ENCODE results near the gene BMP5.

Gene BMP5

GRCh38 chr6:55874316-55874715 lies 1.1 kb downstream of the BMP5 start:
- DNase-seq = no peak
- H3K27ac ChIP-seq (ENCODE audit: insufficient read depth, low read length, poor library complexity, severe bottlenecking) = no peak overlapping the region
- no peak overlapping the region for H3K4me3 ChIP-seq (ENCODE audit: insufficient read depth, low read depth, low read length, poor library complexity, severe bottlenecking)
- no peaks in the 10 kb centered on the region for H3K27me3 ChIP-seq (replicated peaks; ENCODE audit: control insufficient read depth, insufficient read depth, low read length, poor library complexity, severe bottlenecking)
- H3K4me1 ChIP-seq (ENCODE audit: control insufficient read depth, insufficient read depth, low read length, poor library complexity, severe bottlenecking) = no peaks in the 10 kb centered on the region
- H3K9me3 ChIP-seq (ENCODE audit: control insufficient read depth, low read length) = no peaks in the 10 kb centered on the region
- no peaks in the 10 kb centered on the region for H3K36me3 ChIP-seq (ENCODE audit: control insufficient read depth, insufficient read depth, low read length)

GRCh38 chr6:55872866-55873265 lies 2.5 kb downstream of the BMP5 start:
- Histone ChIP-seq H3K36me3 (ENCODE audit: control insufficient read depth, insufficient read depth, low read length) (no peaks in the 10 kb centered on the region), H3K9me3 (ENCODE audit: control insufficient read depth, low read length) (no peaks in the 10 kb centered on the region), H3K27ac (ENCODE audit: insufficient read depth, low read length, poor library complexity, severe bottlenecking) (no peak overlapping the region), H3K27me3 (replicated peaks; ENCODE audit: control insufficient read depth, insufficient read depth, low read length, poor library complexity, severe bottlenecking) (no peaks in the 10 kb centered on the region), H3K4me3 (ENCODE audit: insufficient read depth, low read depth, low read length, poor library complexity, severe bottlenecking) (no peak overlapping the region), H3K4me1 (ENCODE audit: control insufficient read depth, insufficient read depth, low read length, poor library complexity, severe bottlenecking) (no peaks in the 10 kb centered on the region)
- DNase-seq = no peak

- no peak for DNase-seq
Observed at GRCh38 chr6:55870181-55870813, 5.1 kb downstream of the BMP5 start.

GRCh38 chr6:55869674-55870073 lies 5.7 kb downstream of the BMP5 start:
- H3K4me3 ChIP-seq (ENCODE audit: insufficient read depth, low read depth, low read length, poor library complexity, severe bottlenecking) = no peak overlapping the region
- H3K27me3 ChIP-seq (replicated peaks; ENCODE audit: control insufficient read depth, insufficient read depth, low read length, poor library complexity, severe bottlenecking) = no peaks in the 10 kb centered on the region
- no peaks in the 10 kb centered on the region for H3K4me1 ChIP-seq (ENCODE audit: control insufficient read depth, insufficient read depth, low read length, poor library complexity, severe bottlenecking)
- DNase-seq = no peak
- no peak overlapping the region for H3K27ac ChIP-seq (ENCODE audit: insufficient read depth, low read length, poor library complexity, severe bottlenecking)
- no peaks in the 10 kb centered on the region for H3K9me3 ChIP-seq (ENCODE audit: control insufficient read depth, low read length)
- H3K36me3 ChIP-seq (ENCODE audit: control insufficient read depth, insufficient read depth, low read length) = no peaks in the 10 kb centered on the region

More at GRCh38 chr6:55870181-55870813, 5.1 kb downstream of the BMP5 start:
- Histone ChIP-seq H3K4me3 (ENCODE audit: insufficient read depth, low read depth, low read length, poor library complexity, severe bottlenecking) (no peak overlapping the region), H3K4me1 (ENCODE audit: control insufficient read depth, insufficient read depth, low read length, poor library complexity, severe bottlenecking) (no peaks in the 10 kb centered on the region), H3K36me3 (ENCODE audit: control insufficient read depth, insufficient read depth, low read length) (no peaks in the 10 kb centered on the region), H3K9me3 (ENCODE audit: control insufficient read depth, low read length) (no peaks in the 10 kb centered on the region), H3K27ac (ENCODE audit: insufficient read depth, low read length, poor library complexity, severe bottlenecking) (no peak overlapping the region), H3K27me3 (replicated peaks; ENCODE audit: control insufficient read depth, insufficient read depth, low read length, poor library complexity, severe bottlenecking) (no peaks in the 10 kb centered on the region)

- Histone ChIP-seq H3K27ac (ENCODE audit: insufficient read depth, low read length, poor library complexity, severe bottlenecking) (no peak overlapping the region), H3K4me3 (ENCODE audit: insufficient read depth, low read depth, low read length, poor library complexity, severe bottlenecking) (no peak overlapping the region), H3K36me3 (ENCODE audit: control insufficient read depth, insufficient read depth, low read length) (no peaks in the 10 kb centered on the region), H3K4me1 (ENCODE audit: control insufficient read depth, insufficient read depth, low read length, poor library complexity, severe bottlenecking) (no peaks in the 10 kb centered on the region), H3K9me3 (ENCODE audit: control insufficient read depth, low read length) (no peaks in the 10 kb centered on the region), H3K27me3 (replicated peaks; ENCODE audit: control insufficient read depth, insufficient read depth, low read length, poor library complexity, severe bottlenecking) (no peaks in the 10 kb centered on the region)
- DNase-seq = no peak
Observed at GRCh38 chr6:55868771-55869479, 6.5 kb downstream of the BMP5 start.

GRCh38 chr6:55868176-55868575 lies 7.2 kb downstream of the BMP5 start:
- no peak overlapping the region for H3K27ac ChIP-seq (ENCODE audit: insufficient read depth, low read length, poor library complexity, severe bottlenecking)
- DNase-seq = no peak
- no peaks in the 10 kb centered on the region for H3K27me3 ChIP-seq (replicated peaks; ENCODE audit: control insufficient read depth, insufficient read depth, low read length, poor library complexity, severe bottlenecking)
- no peak overlapping the region for H3K4me3 ChIP-seq (ENCODE audit: insufficient read depth, low read depth, low read length, poor library complexity, severe bottlenecking)
- no peaks in the 10 kb centered on the region for H3K4me1 ChIP-seq (ENCODE audit: control insufficient read depth, insufficient read depth, low read length, poor library complexity, severe bottlenecking)
- no peaks in the 10 kb centered on the region for H3K36me3 ChIP-seq (ENCODE audit: control insufficient read depth, insufficient read depth, low read length)
- H3K9me3 ChIP-seq (ENCODE audit: control insufficient read depth, low read length) = no peaks in the 10 kb centered on the region

- Histone ChIP-seq H3K36me3 (ENCODE audit: control insufficient read depth, insufficient read depth, low read length) (no peaks in the 10 kb centered on the region), H3K9me3 (ENCODE audit: control insufficient read depth, low read length) (no peaks in the 10 kb centered on the region), H3K4me1 (ENCODE audit: control insufficient read depth, insufficient read depth, low read length, poor library complexity, severe bottlenecking) (no peaks in the 10 kb centered on the region), H3K27me3 (replicated peaks; ENCODE audit: control insufficient read depth, insufficient read depth, low read length, poor library complexity, severe bottlenecking) (no peaks in the 10 kb centered on the region), H3K27ac (ENCODE audit: insufficient read depth, low read length, poor library complexity, severe bottlenecking) (no peak overlapping the region), H3K4me3 (ENCODE audit: insufficient read depth, low read depth, low read length, poor library complexity, severe bottlenecking) (no peak overlapping the region)
- no peak for DNase-seq
Observed at GRCh38 chr6:55866128-55866527, 9.3 kb downstream of the BMP5 start.

GRCh38 chr6:55853008-55854001 lies 22.1 kb downstream of the BMP5 start:
- H3K27ac ChIP-seq (ENCODE audit: insufficient read depth, low read length, poor library complexity, severe bottlenecking) = no peak overlapping the region
- H3K36me3 ChIP-seq (ENCODE audit: control insufficient read depth, insufficient read depth, low read length) = no peaks in the 10 kb centered on the region
- H3K9me3 ChIP-seq (ENCODE audit: control insufficient read depth, low read length) = no peaks in the 10 kb centered on the region
- H3K27me3 ChIP-seq (replicated peaks; ENCODE audit: control insufficient read depth, insufficient read depth, low read length, poor library complexity, severe bottlenecking) = no peaks in the 10 kb centered on the region
- H3K4me1 ChIP-seq (ENCODE audit: control insufficient read depth, insufficient read depth, low read length, poor library complexity, severe bottlenecking) = no peaks in the 10 kb centered on the region
- H3K4me3 ChIP-seq (ENCODE audit: insufficient read depth, low read depth, low read length, poor library complexity, severe bottlenecking) = no peak overlapping the region
- no peak for DNase-seq

- Histone ChIP-seq H3K27ac (ENCODE audit: insufficient read depth, low read length, poor library complexity, severe bottlenecking) (no peak overlapping the region), H3K4me1 (ENCODE audit: control insufficient read depth, insufficient read depth, low read length, poor library complexity, severe bottlenecking) (no peaks in the 10 kb centered on the region), H3K9me3 (ENCODE audit: control insufficient read depth, low read length) (no peaks in the 10 kb centered on the region), H3K36me3 (ENCODE audit: control insufficient read depth, insufficient read depth, low read length) (no peaks in the 10 kb centered on the region), H3K4me3 (ENCODE audit: insufficient read depth, low read depth, low read length, poor library complexity, severe bottlenecking) (no peak overlapping the region), H3K27me3 (replicated peaks; ENCODE audit: control insufficient read depth, insufficient read depth, low read length, poor library complexity, severe bottlenecking) (no peaks in the 10 kb centered on the region)
- DNase-seq = no peak
Observed at GRCh38 chr6:55841341-55841740, 34.0 kb downstream of the BMP5 start.

GRCh38 chr6:55839080-55839479 lies 36.3 kb downstream of the BMP5 start:
- Histone ChIP-seq H3K27ac (ENCODE audit: insufficient read depth, low read length, poor library complexity, severe bottlenecking) (no peak overlapping the region), H3K9me3 (ENCODE audit: control insufficient read depth, low read length) (no peaks in the 10 kb centered on the region), H3K4me1 (ENCODE audit: control insufficient read depth, insufficient read depth, low read length, poor library complexity, severe bottlenecking) (no peaks in the 10 kb centered on the region), H3K36me3 (ENCODE audit: control insufficient read depth, insufficient read depth, low read length) (no peaks in the 10 kb centered on the region), H3K4me3 (ENCODE audit: insufficient read depth, low read depth, low read length, poor library complexity, severe bottlenecking) (no peak overlapping the region), H3K27me3 (replicated peaks; ENCODE audit: control insufficient read depth, insufficient read depth, low read length, poor library complexity, severe bottlenecking) (no peaks in the 10 kb centered on the region)
- DNase-seq = no peak

Data from effector memory CD4-positive, alpha-beta T cell (primary cell).